Suprapubic skin (tissue), 4 donors: Measurements from ENCODE around the gene TMEM54.

Experiments used
- CTCF ChIP-seq, 2 donors: fragments of 200-600 bp in 1 of 2; fragments of 450-650 bp in 1 of 2; sonication (generic) in 1 of 2; IDR thresholded peaks; one replicate each; pipeline ENCODE4 v1.5.1; 2016 to 2019; ENCODE audit warnings: antibody characterized with exemption in 2 of 2, mild to moderate bottlenecking in 1 of 2, moderate library complexity in 1 of 2
- EP300 ChIP-seq: sonication (generic); formaldehyde crosslinking; IDR thresholded peaks from one replicate; pipeline ENCODE4 v1.6.1; 2017; ENCODE audit warnings: antibody characterized with exemption
- POLR2A ChIP-seq, 2 donors: fragments of 450-650 bp; IDR thresholded peaks; one replicate each; pipeline ENCODE4 v1.6.1; 2017; ENCODE audit warnings: antibody characterized with exemption in 2 of 2, mild to moderate bottlenecking in 2 of 2, moderate library complexity in 2 of 2
- POLR2AphosphoS5 ChIP-seq, 3 donors: sonication (generic); formaldehyde crosslinking; IDR thresholded peaks; one replicate each; pipeline ENCODE4 v1.6.1; 2017; ENCODE audit warnings: antibody characterized with exemption in 3 of 3

GRCh38 chr1:32920833-32921232 lies 19.6 kb upstream of the TMEM54 start:
- no peak for TF ChIP-seq CTCF (IDR thresholded peaks at IDR 0.05)
- TF ChIP-seq POLR2A (IDR thresholded peaks at IDR 0.05): no peak
- no peak for TF ChIP-seq EP300
- no peak for TF ChIP-seq POLR2AphosphoS5 (IDR thresholded peaks at IDR 0.05)
